ENCODE results near the gene HDAC11. TPM values are rescaled to one million over a fixed set of nuclear protein-coding genes. Genes with fewer than 3 reads are reported as not detected.
A peak's percentile ranks its signal among the peaks of the same experiment; 100 is the strongest.

The HDAC11 gene
- total and polyA plus RNA-seq, 2 of the 4 experiments (the other 2 are of a cell fraction) = 9.1 to 11.4 TPM

- Histone ChIP-seq H2AK5ac (ENCODE audit: low read depth, low read length) (no peak overlapping the region), H2BK15ac (ENCODE audit: low read depth, low read length) (no peak overlapping the region), H3K4me2 (ENCODE audit: low read depth, low read length) (no peak overlapping the region), H3K18ac (ENCODE audit: low read depth, low read length) (no peak overlapping the region), H3K9me3 (ENCODE audit: control insufficient read depth, insufficient read depth, low read length) (no peaks in the 10 kb centered on the region), H3K14ac (replicated peaks; ENCODE audit: low read depth, low read length) (no peak overlapping the region), H2AK9ac (replicated peaks; ENCODE audit: low read depth, low read length, poor library complexity) (no peak overlapping the region), H4K91ac (ENCODE audit: insufficient read depth, low read depth, low read length) (no peak overlapping the region), H3K56ac (ENCODE audit: extremely low read depth, insufficient read depth, low read length) (no peak overlapping the region), H3K27me3 (ENCODE audit: control insufficient read depth, insufficient read depth, low read length) (no peaks in the 10 kb centered on the region; the same call in 1 of the 2 replicates), H4K5ac (ENCODE audit: low read depth, low read length) (no peak overlapping the region), H3K36me3 (ENCODE audit: control insufficient read depth, insufficient read depth, low read length) (no peaks in the 10 kb centered on the region), H2BK120ac (ENCODE audit: low read depth, low read length) (no peak overlapping the region), H3K79me1 (ENCODE audit: low read depth in 1 of 2, low read length in 2 of 2) (no peaks in the 10 kb centered on the region), H4K20me1 (ENCODE audit: insufficient read depth, low read length) (no peaks in the 10 kb centered on the region), H2BK20ac (ENCODE audit: low read depth, low read length) (no peak overlapping the region), H3K27ac (ENCODE audit: insufficient read depth, low read length) (no peak overlapping the region), H4K8ac (ENCODE audit: low read depth in 2 of 2, low read length in 2 of 2) (no peak overlapping the region), H3K4me1 (ENCODE audit: control insufficient read depth, insufficient read depth, low read length) (peaks cover 6% of the 10 kb centered on the region), H3K4me3 (ENCODE audit: insufficient read depth, low read depth, low read length) (no peak overlapping the region), H3K4ac (ENCODE audit: low read depth, low read length) (no peak overlapping the region), H2BK5ac (ENCODE audit: low read depth, low read length, poor library complexity, severe bottlenecking) (no peak overlapping the region), H3K9me1 (ENCODE audit: insufficient read depth, low read length) (peaks cover 3% of the 10 kb centered on the region; the same call in 1 of the 2 replicates), H3K23ac (ENCODE audit: low read depth, low read length) (no peak overlapping the region), H3K9ac (ENCODE audit: low read depth, low read length) (no peak overlapping the region), H2AFZ (replicated peaks; ENCODE audit: low read length, poor library complexity) (no peak overlapping the region)
- no TSS peak for BruUV-seq (replicated peaks)
- WGBS, 2 experiments (ENCODE audit: extremely low coverage in 2 of 2, insufficient read length in 1 of 2) = no CpG with 5 or more reads among the region's 9 CpGs
- in situ Hi-C loops (cut with MboI; ENCODE audit: low sequenced_read_pairs) (no loop called here), dilution Hi-C loops (cut with HindIII; ENCODE audit: low sequenced_read_pairs, unreplicated experiment) (no loop called here), intact Hi-C loops (cut with micrococcal nuclease) (no loop called here)
- CTCF ChIA-PET = no interaction called here
- POLR2A ChIA-PET (ENCODE audit: unreplicated experiment) = no interaction called here
- no peak; the same call in 1 of the 2 replicates for ATAC-seq (ENCODE audit: low read depth)
- no peak for DNase-seq
- TF ChIP-seq RFX5 (IDR thresholded peaks at IDR 0.05; ENCODE audit: low read depth, low read length) (no peak), CEBPB (IDR thresholded peaks at IDR 0.05; ENCODE audit: low read depth, low read length) (0 out of 2 replicates have a peak, but pooled peaks have one; percentile 6)
Measured at GRCh38 chr3:13532085-13532484, 52.0 kb downstream of the HDAC11 start.

Measured in IMR-90 (cell line).